HepG2 (cell line): ENCODE data around the gene PRRC1. TPM values are rescaled to one million over a fixed set of nuclear protein-coding genes. Genes with fewer than 3 reads are reported as not detected.

Source experiments
- ATAC-seq: fragments of 200-7000 bp; cut with Tn5 transposase; 3 replicates; pipeline ENCODE4 v1.9.1; 2020; ENCODE audit warnings: mild to moderate bottlenecking, moderate library complexity
- BruUV-seq: library from RNA; stranded (reverse); fragments of 400-500 nt; replicated peaks from 2 replicates; lab custom pipeline; 2021; lab: Mats Ljungman, UMichigan
- CTCF ChIA-PET: fragments of 300-600 bp; formaldehyde crosslinking; extraction: SDS; loops from one replicate; lab custom pipeline; 2021; ENCODE audit warnings: low total read pairs, inconsistent platforms, low intra/inter-chr PET ratio; lab: Yijun Ruan, JAX
- POLR2A ChIA-PET: fragments of 350-600 bp; sonication (Branson Sonifier 250); formaldehyde crosslinking; loops from one replicate; lab custom pipeline; 2020; ENCODE audit warnings: antibody characterized with exemption, inconsistent platforms; lab: Yijun Ruan, JAX
- DNase-seq: peaks from one replicate; pipeline ENCODE4 v3.0.0-alpha.2; 2015; ENCODE audit warnings: low spot score
- FAIRE-seq: peaks from 3 replicates; lab custom pipeline; 2011; peaks lifted over from hg19 to GRCh38; lab: Jason Lieb, UNC
- H2AFZ ChIP-seq: one replicate; pipeline ENCODE4 v1.6.1; 2011; ENCODE audit warnings: low read length, inconsistent platforms
- H3K27ac ChIP-seq: fragments of 300-600 bp; 3 replicates; pipeline ENCODE4 v1.8.0; 2011; ENCODE audit warnings: mixed run types, mild to moderate bottlenecking, mixed read lengths, low read length, inconsistent platforms; ENCODE audit not compliant: insufficient read depth; ENCODE audit errors: extremely low read length
- H3K27me3 ChIP-seq, 2 experiments: fragments of 200-600 bp in 1 of 2; 2 replicates in 1 of 2; 3 replicates in 1 of 2; pipeline versions ENCODE4 v1.6.0 to v1.8.0; 2011; ENCODE audit warnings: low read length in 2 of 2, mild to moderate bottlenecking in 2 of 2, moderate library complexity in 2 of 2, inconsistent platforms in 1 of 2; ENCODE audit not compliant: insufficient read depth in 2 of 2, control insufficient read depth in 1 of 2
- H3K36me3 ChIP-seq, 2 experiments: fragments of 200-600 bp in 1 of 2; replicated peaks in 1 of 2; 2 replicates in 1 of 2; 3 replicates in 1 of 2; pipeline versions ENCODE4 v1.5.1 to v1.8.0; 2011; ENCODE audit warnings: low read length in 2 of 2, inconsistent platforms in 1 of 2; ENCODE audit not compliant: insufficient read depth in 2 of 2, control insufficient read depth in 1 of 2
- H3K4me1 ChIP-seq: 2 replicates; pipeline ENCODE4 v1.5.1; 2012; ENCODE audit warnings: low read length, inconsistent platforms; ENCODE audit not compliant: insufficient read depth
- H3K4me2 ChIP-seq: 2 replicates; pipeline ENCODE4 v1.6.0; 2011; ENCODE audit warnings: low read depth, low read length, inconsistent platforms
- H3K4me3 ChIP-seq, 3 experiments: fragments of 200-600 bp in 1 of 3; sonication (generic), shearing (Covaris generic) in 1 of 3; replicated peaks in 1 of 3; 2 replicates each; pipeline ENCODE4 v1.5.1; 2011 to 2016; ENCODE audit warnings: low read length in 3 of 3, inconsistent platforms in 2 of 3, low read depth in 2 of 3, mild to moderate bottlenecking in 2 of 3, control low read depth in 1 of 3, mixed read lengths in 1 of 3; ENCODE audit not compliant: insufficient read depth in 1 of 3
- H3K79me2 ChIP-seq: one replicate; pipeline ENCODE4 v1.6.1; 2011; ENCODE audit warnings: low read length, inconsistent platforms; ENCODE audit not compliant: insufficient read depth
- H3K9ac ChIP-seq: 2 replicates; pipeline ENCODE4 v1.6.0; 2011; ENCODE audit warnings: mild to moderate bottlenecking, low read depth, low read length, inconsistent platforms; ENCODE audit not compliant: insufficient read depth
- H3K9me3 ChIP-seq: 2 replicates; pipeline ENCODE4 v1.5.1; 2012; ENCODE audit warnings: mild to moderate bottlenecking, low read length
- H4K20me1 ChIP-seq: 2 replicates; pipeline ENCODE4 v1.6.0; 2011; ENCODE audit warnings: inconsistent platforms, mild to moderate bottlenecking, low read length, moderate library complexity; ENCODE audit not compliant: insufficient read depth
- DPF2 ChIP-seq: sonication (generic); formaldehyde crosslinking; IDR thresholded peaks from 2 replicates; pipeline ENCODE4 v1.4.0; 2020; ENCODE audit warnings: mild to moderate bottlenecking, low read depth, missing genetic modification reagents, borderline replicate concordance
- ZFP37 ChIP-seq: sonication (generic); formaldehyde crosslinking; IDR thresholded peaks from 2 replicates; pipeline ENCODE4 v1.4.0; 2020; ENCODE audit warnings: missing genetic modification reagents, borderline replicate concordance
- WGBS: methylation state at CpG from one replicate; pipeline ENCODE4 v1.1.6; 2017; ENCODE audit warnings: low lambda C conversion rate; 5-methylcytosine and 5-hydroxymethylcytosine counted together
- in situ Hi-C: cut with HindIII; loops from 2 replicates; pipeline ENCODE4 v1.10.0; 2017; ENCODE audit warnings: low pct_unique_long_range_greater_than_20kb; ENCODE audit not compliant: extremely low pct_ligation_motif_present
- intact Hi-C: fragments of 100-400 bp; cut with micrococcal nuclease; formaldehyde crosslinking; loops from one replicate; pipeline ENCODE4 v1.10.0; 2022; ENCODE audit not compliant: unreplicated experiment
- polyA plus RNA-seq, 8 experiments: library from polyadenylated mRNA; depleted of rRNA in 3 of 8; stranded (reverse) in 7 of 8; unstranded in 1 of 8; fragments of >200 nt; fragmentation: Illumina TruSeq in 4 of 8; extraction: Trizol in 4 of 8; gene quantifications; 2 replicates each; pipeline versions ENCODE4 v1.2.1 to v1.2.3, GENCODE V29; 2011 to 2016; ENCODE audit warnings: low read depth in 4 of 8, missing spikeins in 1 of 8, mixed read lengths in 1 of 8; ENCODE audit not compliant: insufficient read depth in 1 of 8
- total RNA-seq, 5 experiments: library from RNA; depleted of rRNA; stranded (reverse); fragments of >200 nt; fragmentation: Illumina TruSeq; extraction: Trizol; gene quantifications; 2 replicates each; pipeline ENCODE4 v1.2.3, GENCODE V29; 2016; ENCODE audit warnings: low read depth in 1 of 5
- TF ChIP-seq, protein P1 (sequence below): sonication (generic); formaldehyde crosslinking; IDR thresholded peaks from 2 replicates; pipeline ENCODE4 v1.5.1; 2020; ENCODE audit warnings: missing genetic modification reagents, mild to moderate bottlenecking, borderline replicate concordance
- TF ChIP-seq, protein P2 (sequence below): sonication (generic); formaldehyde crosslinking; IDR thresholded peaks from 2 replicates; pipeline ENCODE4 v1.4.0; 2020; ENCODE audit warnings: missing genetic modification reagents

PRRC1 gene
- total and polyA plus RNA-seq, 2 of the 13 experiments (the other 11 are each of a cell fraction or from before 2014, with no cell fraction given) = 48.5 to 51.9 TPM

DNA sequence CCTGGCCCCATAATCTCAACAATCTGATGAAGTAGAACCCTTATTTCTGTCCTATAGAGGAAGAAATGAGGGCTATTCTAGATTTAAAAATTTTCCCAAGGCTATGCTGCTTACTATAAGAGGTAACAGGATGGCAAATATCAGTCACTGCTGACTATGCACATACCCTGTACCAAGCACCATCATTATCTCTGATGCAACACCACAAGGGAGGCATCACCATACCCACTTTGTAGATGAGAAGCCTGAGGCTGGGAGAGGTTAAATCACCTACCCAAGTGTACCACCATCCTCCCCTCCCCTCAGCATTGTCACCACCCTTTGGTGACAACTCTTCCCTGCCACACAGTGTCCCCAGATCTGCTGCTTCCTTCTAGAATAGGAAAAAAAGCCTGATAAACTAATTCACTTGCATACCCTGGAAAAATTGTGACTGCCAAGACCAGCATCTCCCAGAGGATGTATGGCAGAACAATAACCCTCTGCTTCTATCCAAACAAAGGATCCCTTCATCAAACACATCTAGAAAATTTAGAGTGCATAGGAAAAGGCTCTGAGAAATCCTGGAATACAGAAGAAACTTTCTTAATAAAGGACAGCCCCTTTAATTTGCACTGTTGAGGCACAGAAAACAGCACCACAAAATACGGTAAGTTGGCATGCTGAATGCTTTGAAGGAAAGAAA is 48.3 kb downstream of the PRRC1 start:
- intact Hi-C loops = loop anchor here (10.0 kb wide), 1 partner anchor 1109 kb away; no protein-coding TSS in a partner anchor
- no peaks in the 10 kb centered on the region for H4K20me1 ChIP-seq
- WGBS = 40% methylated on average over 1 of the region's 1 CpG
- TF ChIP-seq ZFP37 (CRISPR knock-in tag) (no peak), DPF2 (no peak)
- TF ChIP-seq, protein P1, sequence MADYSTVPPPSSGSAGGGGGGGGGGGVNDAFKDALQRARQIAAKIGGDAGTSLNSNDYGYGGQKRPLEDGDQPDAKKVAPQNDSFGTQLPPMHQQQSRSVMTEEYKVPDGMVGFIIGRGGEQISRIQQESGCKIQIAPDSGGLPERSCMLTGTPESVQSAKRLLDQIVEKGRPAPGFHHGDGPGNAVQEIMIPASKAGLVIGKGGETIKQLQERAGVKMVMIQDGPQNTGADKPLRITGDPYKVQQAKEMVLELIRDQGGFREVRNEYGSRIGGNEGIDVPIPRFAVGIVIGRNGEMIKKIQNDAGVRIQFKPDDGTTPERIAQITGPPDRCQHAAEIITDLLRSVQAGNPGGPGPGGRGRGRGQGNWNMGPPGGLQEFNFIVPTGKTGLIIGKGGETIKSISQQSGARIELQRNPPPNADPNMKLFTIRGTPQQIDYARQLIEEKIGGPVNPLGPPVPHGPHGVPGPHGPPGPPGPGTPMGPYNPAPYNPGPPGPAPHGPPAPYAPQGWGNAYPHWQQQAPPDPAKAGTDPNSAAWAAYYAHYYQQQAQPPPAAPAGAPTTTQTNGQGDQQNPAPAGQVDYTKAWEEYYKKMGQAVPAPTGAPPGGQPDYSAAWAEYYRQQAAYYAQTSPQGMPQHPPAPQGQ = no peak
- TF ChIP-seq, protein P2, sequence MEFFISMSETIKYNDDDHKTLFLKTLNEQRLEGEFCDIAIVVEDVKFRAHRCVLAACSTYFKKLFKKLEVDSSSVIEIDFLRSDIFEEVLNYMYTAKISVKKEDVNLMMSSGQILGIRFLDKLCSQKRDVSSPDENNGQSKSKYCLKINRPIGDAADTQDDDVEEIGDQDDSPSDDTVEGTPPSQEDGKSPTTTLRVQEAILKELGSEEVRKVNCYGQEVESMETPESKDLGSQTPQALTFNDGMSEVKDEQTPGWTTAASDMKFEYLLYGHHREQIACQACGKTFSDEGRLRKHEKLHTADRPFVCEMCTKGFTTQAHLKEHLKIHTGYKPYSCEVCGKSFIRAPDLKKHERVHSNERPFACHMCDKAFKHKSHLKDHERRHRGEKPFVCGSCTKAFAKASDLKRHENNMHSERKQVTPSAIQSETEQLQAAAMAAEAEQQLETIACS (CRISPR knock-in tag) = no peak
- FAIRE-seq (no peak), ATAC-seq (no peak), DNase-seq (no peak)
- CTCF ChIA-PET = interaction anchor here (2.0 kb wide), 1 partner anchor 636 kb away, joined by 13 read pairs; no protein-coding TSS in a partner anchor
- H2AFZ ChIP-seq = no peak overlapping the region
- H3K79me2 ChIP-seq = no peaks in the 10 kb centered on the region
- peaks cover 0 to 3% of the 10 kb centered on the region in 2 experiments; a peak in 2 of 5 replicates for H3K27me3 ChIP-seq
- no TSS peak for BruUV-seq
- in situ Hi-C loops = loop anchor here (25.0 kb wide), 1 partner anchor 1522 kb away; the partner anchor contains the start of gene ISOC1
- H3K4me2 ChIP-seq = no peak overlapping the region
- no peak overlapping the region for H3K4me3 ChIP-seq
- H3K9ac ChIP-seq = no peak overlapping the region
- no peak overlapping the region for H3K27ac ChIP-seq
- H3K4me1 ChIP-seq = no peaks in the 10 kb centered on the region
- POLR2A ChIA-PET = no interaction called here
- H3K9me3 ChIP-seq = no peaks in the 10 kb centered on the region
- H3K36me3 ChIP-seq = no peaks in the 10 kb centered on the region
